SU-DHL-6 (cell line): Measurements from ENCODE around the gene TBC1D9B.

Experiments
- H2AFZ ChIP-seq: fragments of 200-600 bp; sonication (generic); 2 replicates; pipeline ENCODE4 v1.6.1; 2014; ENCODE audit warnings: low read depth, mild to moderate bottlenecking, moderate library complexity, mixed read lengths, antibody characterized with exemption, low read length; ENCODE audit not compliant: severe bottlenecking
- H3F3A ChIP-seq: fragments of 200-600 bp; shearing (Covaris generic); 2 replicates; pipeline ENCODE4 v1.6.0; 2016; ENCODE audit warnings: antibody characterized with exemption, mild to moderate bottlenecking; ENCODE audit not compliant: insufficient read depth
- H3K27ac ChIP-seq: fragments of 200-600 bp; sonication (generic); 2 replicates; pipeline ENCODE4 v1.5.1; 2016; ENCODE audit warnings: low read depth, mild to moderate bottlenecking, low read length, moderate library complexity, mixed read lengths
- H3K27me3 ChIP-seq: fragments of 200-600 bp; sonication (generic), shearing (Covaris generic); 2 replicates; pipeline ENCODE4 v1.6.0; 2014; ENCODE audit warnings: mild to moderate bottlenecking, low read length
- H3K36me3 ChIP-seq: fragments of 200-600 bp; sonication (generic); 2 replicates; pipeline ENCODE4 v1.6.1; 2014; ENCODE audit warnings: mild to moderate bottlenecking, low read length, mixed read lengths
- H3K4me2 ChIP-seq: fragments of 300-600, 200-600 bp; shearing (Covaris generic), sonication (generic); 2 replicates; pipeline ENCODE4 v1.6.0; 2014; ENCODE audit warnings: low read length, low read depth, mild to moderate bottlenecking; ENCODE audit not compliant: poor library complexity, severe bottlenecking
- H3K4me3 ChIP-seq: fragments of 200-600 bp; sonication (generic); 2 replicates; pipeline ENCODE4 v1.5.1; 2014; ENCODE audit warnings: antibody characterized with exemption, low read length, mild to moderate bottlenecking, mixed read lengths; ENCODE audit not compliant: insufficient read depth, poor library complexity, severe bottlenecking
- H3K79me2 ChIP-seq: fragments of 200-600 bp; sonication (generic); 2 replicates; pipeline ENCODE4 v1.6.1; 2014; ENCODE audit warnings: mild to moderate bottlenecking, low read length, moderate library complexity; ENCODE audit not compliant: insufficient read depth
- H3K9ac ChIP-seq: fragments of 200-600 bp; sonication (generic); 2 replicates; pipeline ENCODE4 v1.7.0; 2014; ENCODE audit warnings: mild to moderate bottlenecking, low read length
- H3K9me2 ChIP-seq: fragments of 200-600 bp; sonication (generic); replicated peaks from 2 replicates; pipeline ENCODE4 v1.6.1; 2014; ENCODE audit warnings: low read length; ENCODE audit not compliant: insufficient read depth
- H3K9me3 ChIP-seq: fragments of 200-600 bp; sonication (generic); 2 replicates; pipeline ENCODE4 v1.6.1; 2014; ENCODE audit warnings: low read length, mixed read lengths; ENCODE audit not compliant: insufficient read depth
- H4K20me1 ChIP-seq: fragments of 200-600 bp; sonication (generic); 2 replicates; pipeline ENCODE4 v1.6.1; 2014; ENCODE audit warnings: low read depth, mild to moderate bottlenecking, antibody characterized with exemption, low read length, moderate library complexity, mixed read lengths
- EZH2phosphoT487 ChIP-seq: fragments of 200-600 bp; sonication (generic), shearing (Covaris generic); conservative IDR thresholded peaks from 2 replicates; pipeline ENCODE4 v1.6.1; 2018; ENCODE audit warnings: mild to moderate bottlenecking, antibody characterized with exemption, low read length, moderate library complexity, mixed read lengths
- TF ChIP-seq, protein P1 (sequence below): fragments of 200-600 bp; sonication (generic); IDR thresholded peaks from one replicate; pipeline ENCODE4 v1.5.1; 2017; ENCODE audit warnings: antibody characterized with exemption, mild to moderate bottlenecking, low read length, moderate library complexity; ENCODE audit not compliant: insufficient read depth, poor library complexity, severe bottlenecking

TBC1D9B gene

GRCh38 chr5:179858241-179858585 is 49.5 kb downstream of the TBC1D9B start:
- no peaks in the 10 kb centered on the region for H4K20me1 ChIP-seq
- H3K9ac ChIP-seq: peak overlapping the region; percentile 70
- no peaks in the 10 kb centered on the region for H3K9me2 ChIP-seq
- no peaks in the 10 kb centered on the region for H3K27me3 ChIP-seq
- peaks cover 11% of the 10 kb centered on the region for H3K79me2 ChIP-seq
- no peaks in the 10 kb centered on the region for H3K9me3 ChIP-seq
- H2AFZ ChIP-seq: peak overlapping the region; percentile 98
- peak overlapping the region; percentile 75 for H3K4me3 ChIP-seq
- peak overlapping the region; percentile 75 for H3K4me2 ChIP-seq
- TF ChIP-seq, protein P1, sequence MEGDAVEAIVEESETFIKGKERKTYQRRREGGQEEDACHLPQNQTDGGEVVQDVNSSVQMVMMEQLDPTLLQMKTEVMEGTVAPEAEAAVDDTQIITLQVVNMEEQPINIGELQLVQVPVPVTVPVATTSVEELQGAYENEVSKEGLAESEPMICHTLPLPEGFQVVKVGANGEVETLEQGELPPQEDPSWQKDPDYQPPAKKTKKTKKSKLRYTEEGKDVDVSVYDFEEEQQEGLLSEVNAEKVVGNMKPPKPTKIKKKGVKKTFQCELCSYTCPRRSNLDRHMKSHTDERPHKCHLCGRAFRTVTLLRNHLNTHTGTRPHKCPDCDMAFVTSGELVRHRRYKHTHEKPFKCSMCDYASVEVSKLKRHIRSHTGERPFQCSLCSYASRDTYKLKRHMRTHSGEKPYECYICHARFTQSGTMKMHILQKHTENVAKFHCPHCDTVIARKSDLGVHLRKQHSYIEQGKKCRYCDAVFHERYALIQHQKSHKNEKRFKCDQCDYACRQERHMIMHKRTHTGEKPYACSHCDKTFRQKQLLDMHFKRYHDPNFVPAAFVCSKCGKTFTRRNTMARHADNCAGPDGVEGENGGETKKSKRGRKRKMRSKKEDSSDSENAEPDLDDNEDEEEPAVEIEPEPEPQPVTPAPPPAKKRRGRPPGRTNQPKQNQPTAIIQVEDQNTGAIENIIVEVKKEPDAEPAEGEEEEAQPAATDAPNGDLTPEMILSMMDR: no peak
- H3K27ac ChIP-seq: peak overlapping the region; percentile 61
- peaks cover 10% of the 10 kb centered on the region for H3F3A ChIP-seq
- H3K36me3 ChIP-seq: peaks cover 11% of the 10 kb centered on the region; the same call in 1 of the 2 replicates

DNA sequence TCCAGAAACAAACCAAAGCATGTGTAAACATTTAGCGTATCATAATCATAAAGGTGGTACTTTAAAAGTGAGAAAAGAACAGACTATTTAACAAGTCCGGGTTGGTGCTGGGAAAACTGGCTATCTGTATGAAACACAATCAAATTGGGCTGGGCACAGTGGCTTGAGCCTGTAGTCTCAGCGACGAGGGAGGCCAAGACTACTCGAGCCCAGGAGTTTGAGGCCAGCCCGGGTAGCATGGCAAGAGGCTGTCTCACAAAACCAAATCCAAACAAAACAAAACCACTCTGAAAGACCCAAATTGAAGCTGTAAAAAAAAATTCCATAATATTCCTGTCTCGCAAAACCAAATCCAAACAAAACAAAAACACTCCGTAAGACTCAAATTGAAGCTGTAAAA is 53.3 kb downstream of the TBC1D9B start:
- H3K4me2 ChIP-seq: no peak overlapping the region
- H3F3A ChIP-seq: peaks cover 4% of the 10 kb centered on the region
- H3K27ac ChIP-seq: no peak overlapping the region
- H3K79me2 ChIP-seq: peaks cover 11% of the 10 kb centered on the region
- H2AFZ ChIP-seq: no peak overlapping the region
- no peak for TF ChIP-seq EZH2phosphoT487
- TF ChIP-seq, protein P1: no peak
- no peaks in the 10 kb centered on the region for H3K9me2 ChIP-seq
- H3K27me3 ChIP-seq: no peaks in the 10 kb centered on the region
- H4K20me1 ChIP-seq: no peaks in the 10 kb centered on the region
- H3K9me3 ChIP-seq: no peaks in the 10 kb centered on the region
- H3K36me3 ChIP-seq: no peaks in the 10 kb centered on the region
- H3K4me3 ChIP-seq: no peak overlapping the region
- H3K9ac ChIP-seq: no peak overlapping the region

GRCh38 chr5:179852993-179853547 is 54.6 kb downstream of the TBC1D9B start:
- Histone ChIP-seq H3K9me3 (no peaks in the 10 kb centered on the region), H3K4me3 (no peak overlapping the region), H3F3A (peaks cover 4% of the 10 kb centered on the region), H3K79me2 (peaks cover 11% of the 10 kb centered on the region), H3K9ac (peak overlapping the region; percentile 39), H3K36me3 (peaks cover 4% of the 10 kb centered on the region; the same call in 1 of the 2 replicates), H3K27ac (peak overlapping the region; percentile 73), H2AFZ (peak overlapping the region; percentile 71), H3K9me2 (no peaks in the 10 kb centered on the region), H3K4me2 (peak overlapping the region; percentile 49), H4K20me1 (no peaks in the 10 kb centered on the region), H3K27me3 (no peaks in the 10 kb centered on the region)
- TF ChIP-seq, protein P1: no peak
